T-helper 1 cell treated with Interleukin-12 subunit alpha and Interleukin-12 subunit beta and Interleukin-4 antibody, amounts not matched to agents 30 ng/mL and 1 ng/mL, for 36 hours (primary cell): ENCODE measurements around the gene NME9. TPM values are rescaled to one million over a fixed set of nuclear protein-coding genes. Genes with fewer than 3 reads are reported as not detected.

Experiments used
- intact Hi-C: fragments of 100-400 bp; cut with micrococcal nuclease; formaldehyde crosslinking; loops from one replicate; pipeline ENCODE4 v1.15.1; 2024
- total RNA-seq: library from RNA; stranded (reverse); gene quantifications from 2 replicates; pipeline ENCODE4 v1.2.3, GENCODE V29; 2022

The NME9 gene
- total RNA-seq, 1 donor from 2014 or later = not detected

- intact Hi-C loops = no loop called here
These were observed 32.9 kb upstream of the NME9 start for GRCh38 chr3:138362538-138362937.

- intact Hi-C loops = no loop called here
These were observed 31.9 kb upstream of the NME9 start for GRCh38 chr3:138361561-138361971.

GRCh38 chr3:138360869-138361525, 31.3 kb upstream of the NME9 start:
- intact Hi-C loops = no loop called here

GRCh38 chr3:138359919-138360868, 30.5 kb upstream of the NME9 start:
- intact Hi-C loops = no loop called here

- intact Hi-C loops = no loop called here
These were observed 29.7 kb upstream of the NME9 start for GRCh38 chr3:138359148-138359918.

- intact Hi-C loops = no loop called here
These were observed 27.2 kb upstream of the NME9 start for GRCh38 chr3:138356730-138357405.

- intact Hi-C loops = no loop called here
These were observed 25.4 kb upstream of the NME9 start for GRCh38 chr3:138355071-138355470.

- intact Hi-C loops = no loop called here
These were observed 24.7 kb upstream of the NME9 start for GRCh38 chr3:138354376-138354775.

GRCh38 chr3:138351916-138352550, 22.4 kb upstream of the NME9 start:
- intact Hi-C loops = no loop called here

GRCh38 chr3:138351151-138351550, 21.5 kb upstream of the NME9 start:
- intact Hi-C loops = no loop called here

- intact Hi-C loops = loop anchor here (1.0 to 2.0 kb wide), 3 partner anchors 49 to 993 kb away; no protein-coding TSS in a partner anchor
These were observed 20.4 kb upstream of the NME9 start for GRCh38 chr3:138349926-138350665.

GRCh38 chr3:138348754-138349739, 19.4 kb upstream of the NME9 start:
- intact Hi-C loops = loop anchor here (1.0 to 2.0 kb wide), 3 partner anchors 48 to 994 kb away; no protein-coding TSS in a partner anchor

- intact Hi-C loops = loop anchor here (2.0 kb wide), 2 partner anchors 167 to 995 kb away; no protein-coding TSS in a partner anchor
These were observed 18.5 kb upstream of the NME9 start, which contains the start of gene MRAS for GRCh38 chr3:138347960-138348753. Gene MRAS (plus strand): TSS chr3:138348579. CDS start chr3:138372884, 24,305 bp downstream.

- intact Hi-C loops = no loop called here
These were observed 15.1 kb upstream of the NME9 start for GRCh38 chr3:138344754-138345153.

- intact Hi-C loops = no loop called here
These were observed 10.9 kb upstream of the NME9 start for GRCh38 chr3:138340511-138340910.

GRCh38 chr3:138338811-138339210, 9.2 kb upstream of the NME9 start:
- intact Hi-C loops = no loop called here

- intact Hi-C loops = no loop called here
These were observed 8.6 kb upstream of the NME9 start for GRCh38 chr3:138338244-138338643.
